GM15510 (cell line): Measurements from ENCODE around the gene PRRC1.

Source experiments
- POLR2A ChIP-seq: IDR thresholded peaks from 3 replicates; pipeline ENCODE4 v1.6.1; 2011; ENCODE audit warnings: borderline replicate concordance; ENCODE audit not compliant: insufficient read length; ENCODE audit errors: extremely low read depth

PRRC1 gene

GRCh38 chr5:127586811-127587210 is 69.4 kb downstream of the PRRC1 start:
- no peak for TF ChIP-seq POLR2A

- TF ChIP-seq POLR2A = no peak
Observed at GRCh38 chr5:127587246-127587917, 69.9 kb downstream of the PRRC1 start.

- no peak for TF ChIP-seq POLR2A
Observed at GRCh38 chr5:127588368-127588767, 70.9 kb downstream of the PRRC1 start.

GRCh38 chr5:127589309-127590030 is 72.0 kb downstream of the PRRC1 start:
- TF ChIP-seq POLR2A = no peak

GRCh38 chr5:127590156-127590722 is 72.8 kb downstream of the PRRC1 start:
- no peak for TF ChIP-seq POLR2A

- TF ChIP-seq POLR2A = no peak
Observed at GRCh38 chr5:127595484-127596368, 78.3 kb downstream of the PRRC1 start.

GRCh38 chr5:127596501-127596900 is 79.1 kb downstream of the PRRC1 start:
- no peak for TF ChIP-seq POLR2A

GRCh38 chr5:127599320-127599719 is 81.9 kb downstream of the PRRC1 start:
- no peak for TF ChIP-seq POLR2A

- no peak for TF ChIP-seq POLR2A
Observed at GRCh38 chr5:127599847-127600246, 82.4 kb downstream of the PRRC1 start.

- TF ChIP-seq POLR2A = no peak
Observed at GRCh38 chr5:127601111-127601510, 83.7 kb downstream of the PRRC1 start.

GRCh38 chr5:127601601-127602000 is 84.2 kb downstream of the PRRC1 start:
- no peak for TF ChIP-seq POLR2A

GRCh38 chr5:127602481-127602880 is 85.0 kb downstream of the PRRC1 start:
- no peak for TF ChIP-seq POLR2A

GRCh38 chr5:127602896-127603844 is 85.7 kb downstream of the PRRC1 start:
- no peak for TF ChIP-seq POLR2A
